Stimulated activated CD8-positive, alpha-beta memory T cell treated with anti-CD3 and anti-CD28 coated beads, Interleukin-12 subunit alpha, Interleukin-12 subunit beta, amount 100 ng/mL, for 1 hour (primary cell): ENCODE data around the gene BARHL1.
A peak's percentile ranks its signal among the peaks of the same experiment; 100 is the strongest.
"Not testable (repeated sequence)": the region's sequence is repeated elsewhere in the genome, so short reads cannot be mapped to it uniquely, and the experiment has no call there.

Experiments used
- DNase-seq: peaks from one replicate; pipeline ENCODE4 v3.0.0-alpha.2; 2020; ENCODE audit warnings: low read depth

BARHL1 gene

DNA sequence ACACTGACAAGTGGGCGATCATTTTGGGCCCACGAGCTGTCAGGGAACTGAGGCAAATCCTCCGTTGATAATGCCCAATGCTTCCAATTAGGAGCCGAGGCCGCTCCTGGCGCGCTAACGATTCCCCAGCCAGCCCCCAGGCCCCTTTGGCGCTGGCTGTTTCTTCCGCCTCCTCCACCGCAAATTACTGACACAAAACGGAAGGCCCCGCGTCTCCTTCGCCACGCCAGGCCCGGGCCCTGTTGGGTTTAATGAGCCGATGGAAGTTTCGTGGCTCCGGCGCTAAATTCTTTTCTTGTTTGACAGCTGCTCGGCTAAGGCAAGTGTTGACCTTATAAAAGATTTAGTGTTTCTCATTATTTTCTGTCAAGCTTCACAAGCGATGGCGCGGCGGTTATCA, 25.7 kb upstream of the BARHL1 start:
- no peak for DNase-seq

- no peak for DNase-seq
These were observed 25.2 kb upstream of the BARHL1 start for GRCh38 chr9:132557159-132557558.

DNA sequence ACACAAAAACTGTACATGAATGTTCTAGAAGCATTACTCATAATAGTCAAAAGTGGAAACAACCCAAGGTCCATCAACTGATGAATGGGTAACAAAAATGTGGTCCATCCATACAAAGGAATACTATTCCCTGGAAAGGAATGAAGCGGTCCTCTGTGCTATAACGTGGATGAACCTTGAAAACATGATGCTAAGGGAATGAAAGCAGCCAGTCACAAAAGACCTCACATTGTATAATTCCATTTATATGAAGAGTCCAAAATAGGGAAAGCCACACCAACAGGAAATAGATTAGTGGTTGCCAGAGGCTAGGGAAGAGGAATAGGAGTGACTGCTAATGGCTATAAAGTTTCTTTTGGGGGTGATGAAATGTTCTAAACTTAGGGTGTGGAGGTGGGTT, 22.7 kb upstream of the BARHL1 start:
- no peak for DNase-seq

DNA sequence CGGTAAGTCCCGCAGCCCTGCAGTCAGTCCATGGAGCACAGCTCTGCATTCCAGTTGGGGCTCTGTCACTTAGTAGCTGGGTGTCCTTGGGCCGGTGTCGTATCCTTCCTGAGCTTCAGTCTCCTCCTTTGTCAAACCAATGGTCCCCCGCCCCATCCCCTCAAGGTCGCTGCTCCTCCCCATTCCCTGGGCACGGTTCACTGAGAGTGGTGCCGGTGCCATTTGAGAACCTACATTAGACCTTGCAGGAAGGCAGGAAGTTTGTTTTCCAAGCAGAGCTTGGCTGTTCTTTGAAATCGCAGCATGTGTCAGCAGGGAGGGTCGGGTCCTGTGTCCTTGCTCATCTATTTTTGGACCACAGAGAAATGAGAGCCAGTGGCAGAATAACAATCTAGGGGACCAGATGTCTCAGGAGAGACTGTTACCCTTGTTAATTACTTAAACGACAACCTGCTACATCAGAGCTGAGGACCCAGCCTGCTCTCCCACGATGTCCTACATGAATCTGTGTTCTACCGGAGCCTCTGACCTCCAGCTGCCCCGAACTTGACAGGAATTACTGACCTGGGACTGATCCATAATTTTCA, 21.7 kb upstream of the BARHL1 start:
- no peak for DNase-seq

DNA sequence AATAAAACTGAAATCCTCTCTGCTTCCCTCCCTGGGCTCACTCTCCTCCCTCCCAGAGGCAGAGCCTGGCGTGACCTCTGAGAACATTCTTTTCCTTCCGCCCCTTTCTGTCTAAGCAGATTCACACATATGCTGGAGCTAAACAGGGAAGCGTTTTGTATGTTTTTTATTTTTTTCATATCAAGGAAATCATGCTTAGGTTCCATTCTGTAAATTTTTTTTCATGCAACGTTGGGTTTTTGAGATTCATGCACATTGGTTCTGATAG, 20.2 kb upstream of the BARHL1 start:
- no peak for DNase-seq

GRCh38 chr9:132564526-132564925, 17.9 kb upstream of the BARHL1 start:
- no peak for DNase-seq

GRCh38 chr9:132568787-132569186, 13.6 kb upstream of the BARHL1 start:
- DNase-seq, result not testable (repeated sequence)

GRCh38 chr9:132571806-132572600, 10.4 kb upstream of the BARHL1 start:
- DNase-seq, result no peak

- DNase-seq, result no peak
These were observed 9.5 kb upstream of the BARHL1 start for GRCh38 chr9:132572921-132573320.

DNA sequence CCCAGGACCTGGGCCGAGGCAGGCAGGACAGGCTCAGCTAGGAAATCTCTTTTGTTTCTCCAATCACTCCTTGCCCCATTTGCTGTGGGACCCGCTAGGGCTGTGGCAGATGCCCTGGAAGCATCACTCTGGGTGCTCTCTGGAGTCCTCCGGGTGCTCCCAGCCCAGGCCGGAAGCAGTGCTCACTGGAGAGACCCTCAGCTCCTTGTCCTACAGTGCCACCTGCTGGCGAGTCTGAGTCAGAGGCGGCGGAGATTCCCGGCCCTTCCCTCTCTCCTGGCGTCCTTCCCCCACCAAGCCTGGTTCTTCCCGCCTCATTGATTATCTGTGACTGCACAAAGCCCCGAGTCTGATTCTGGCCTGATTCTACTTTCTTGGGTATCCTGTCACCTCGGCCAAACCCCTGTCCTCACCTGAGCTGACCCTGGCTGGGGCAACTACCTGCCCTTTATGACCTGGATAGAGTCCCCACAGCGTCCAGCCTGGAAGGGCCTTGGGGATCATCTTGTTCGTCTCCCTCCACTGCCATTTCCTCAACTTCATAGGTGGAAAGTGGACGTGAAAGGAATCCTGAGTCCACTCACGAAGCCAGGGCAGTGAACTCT, 7.3 kb upstream of the BARHL1 start:
- peak; percentile 6 for DNase-seq

DNA sequence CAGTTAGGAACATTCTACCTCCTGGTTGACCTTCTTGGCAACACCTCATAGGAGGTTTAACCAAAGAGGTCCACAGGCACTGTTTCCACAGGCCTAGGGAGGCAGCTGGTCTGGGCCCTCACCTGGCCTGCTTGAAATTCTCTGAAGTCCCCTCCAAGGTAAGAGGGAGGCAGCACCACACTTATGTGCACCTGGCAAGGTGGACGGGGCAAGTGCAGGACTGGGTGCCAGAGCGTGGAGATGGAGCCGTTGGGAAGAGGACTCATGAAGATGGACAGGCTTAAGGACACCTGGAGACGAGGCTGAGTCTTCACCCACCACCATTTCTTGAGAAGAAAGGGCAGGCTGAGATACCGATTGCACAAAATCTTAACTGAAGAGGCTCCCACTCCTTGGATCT, 6.6 kb upstream of the BARHL1 start:
- no peak for DNase-seq

- DNase-seq, result no peak
These were observed 5.3 kb upstream of the BARHL1 start for GRCh38 chr9:132577119-132577518.

DNA sequence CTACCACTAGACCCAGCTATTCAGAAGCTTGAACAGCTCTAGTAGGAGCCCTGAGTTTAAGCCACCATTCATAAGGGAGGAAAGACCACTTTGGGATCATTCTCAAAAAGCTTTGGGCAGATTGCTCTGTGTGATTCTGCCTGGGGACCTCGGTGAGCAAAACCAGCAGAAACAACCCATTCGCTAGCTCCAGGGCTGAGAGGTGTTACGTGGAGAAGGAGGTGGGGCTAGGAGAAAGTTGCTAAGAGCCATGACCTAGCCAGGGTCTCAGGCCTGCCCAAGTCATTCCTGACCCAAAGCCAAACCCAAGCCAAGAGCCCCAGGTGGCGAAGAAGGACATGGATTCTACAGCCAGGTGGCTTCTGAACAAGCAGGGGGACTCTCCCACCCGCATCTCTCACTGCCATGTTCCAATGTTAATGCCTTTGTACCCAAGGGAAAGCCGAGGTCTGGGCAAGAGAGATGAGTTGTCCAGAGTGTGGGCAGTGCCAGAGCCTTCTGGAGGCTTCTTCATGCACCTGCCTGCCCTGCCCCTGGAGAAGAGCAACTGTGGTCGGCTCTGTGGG, 4.0 kb upstream of the BARHL1 start:
- no peak for DNase-seq

DNA sequence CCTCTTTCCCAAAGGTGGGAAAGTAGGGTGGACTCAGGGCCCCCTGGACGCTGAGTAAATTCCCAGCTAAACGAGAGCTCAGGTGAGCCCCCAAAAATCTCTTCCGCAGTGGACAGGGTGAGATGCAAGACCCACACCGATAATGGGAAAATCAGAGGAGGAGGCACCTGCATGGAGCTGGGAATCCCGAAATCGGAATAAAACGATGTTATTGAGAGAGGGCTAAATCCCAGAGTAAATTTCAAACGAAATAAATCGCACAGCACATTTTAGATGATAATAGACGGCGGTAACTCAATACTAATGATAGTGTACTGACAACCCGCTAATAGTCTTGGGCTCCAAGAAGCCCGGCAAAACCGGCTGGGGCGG, 3.0 kb upstream of the BARHL1 start:
- DNase-seq, result no peak

DNA sequence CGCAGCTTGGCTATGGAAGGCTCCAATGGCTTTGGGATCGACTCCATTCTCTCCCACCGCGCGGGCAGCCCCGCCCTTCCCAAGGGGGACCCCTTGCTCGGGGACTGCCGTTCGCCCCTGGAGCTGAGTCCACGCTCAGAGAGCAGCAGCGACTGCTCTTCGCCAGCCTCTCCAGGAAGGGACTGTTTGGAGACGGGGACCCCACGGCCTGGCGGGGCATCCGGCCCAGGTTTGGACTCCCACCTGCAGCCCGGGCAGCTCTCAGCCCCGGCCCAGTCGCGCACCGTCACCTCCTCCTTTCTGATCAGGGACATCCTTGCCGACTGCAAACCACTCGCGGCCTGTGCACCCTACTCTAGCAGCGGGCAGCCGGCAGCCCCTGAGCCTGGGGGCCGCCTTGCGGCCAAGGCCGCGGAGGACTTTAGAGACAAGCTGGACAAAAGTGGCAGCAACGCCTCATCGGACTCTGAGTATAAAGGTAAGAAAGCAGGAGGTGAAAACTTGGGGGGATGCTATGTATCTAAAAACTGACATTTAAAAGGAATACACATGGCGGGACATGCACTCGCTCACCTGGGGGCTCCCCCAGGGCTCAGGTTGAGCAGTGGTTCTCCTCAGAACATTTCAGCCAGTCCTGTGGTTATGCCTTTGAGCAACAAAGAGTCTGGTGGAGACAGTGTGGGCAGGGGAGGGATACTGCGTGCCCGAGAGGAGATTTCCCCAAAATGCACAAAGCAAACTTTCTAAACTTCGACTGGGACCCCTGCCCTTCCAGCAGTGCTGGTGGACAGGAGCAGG, 579 bp downstream of the BARHL1 start:
- no peak for DNase-seq

DNA sequence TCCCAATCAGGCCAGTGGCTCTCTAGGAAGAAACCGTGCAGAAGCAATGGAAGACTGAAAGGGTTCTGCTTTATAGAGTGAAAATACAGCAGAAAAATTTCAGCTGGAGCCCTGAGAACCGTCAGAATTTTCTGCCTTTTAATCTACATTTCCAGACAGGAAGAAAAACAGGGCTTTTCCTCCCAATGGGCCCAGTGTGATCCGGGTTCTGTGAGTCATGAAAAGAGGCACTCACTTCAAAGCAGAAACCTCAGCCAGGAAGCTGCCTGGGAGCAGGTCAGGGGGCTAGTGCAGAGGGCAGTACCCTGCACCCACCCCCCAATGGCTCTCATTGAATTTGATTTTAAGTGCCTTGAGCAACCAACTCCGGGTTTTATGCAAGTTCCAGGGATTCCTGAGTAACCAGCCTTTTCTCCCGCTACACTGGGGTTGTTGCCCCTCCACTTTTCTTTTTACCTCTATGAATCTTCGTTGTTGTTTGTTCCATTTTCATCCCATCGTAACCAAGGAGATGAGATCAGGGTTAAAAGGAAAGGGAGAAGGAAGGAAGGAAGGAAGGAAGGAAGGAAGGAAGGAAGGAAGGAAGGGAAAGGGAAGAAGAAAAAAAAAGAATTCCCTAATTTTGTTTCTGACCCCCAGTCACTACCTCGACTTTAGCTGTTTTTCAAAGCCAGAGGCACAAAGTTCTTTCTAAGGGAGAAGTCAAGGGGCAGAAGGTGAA, 1.3 kb downstream of the BARHL1 start:
- DNase-seq, result no peak

DNA sequence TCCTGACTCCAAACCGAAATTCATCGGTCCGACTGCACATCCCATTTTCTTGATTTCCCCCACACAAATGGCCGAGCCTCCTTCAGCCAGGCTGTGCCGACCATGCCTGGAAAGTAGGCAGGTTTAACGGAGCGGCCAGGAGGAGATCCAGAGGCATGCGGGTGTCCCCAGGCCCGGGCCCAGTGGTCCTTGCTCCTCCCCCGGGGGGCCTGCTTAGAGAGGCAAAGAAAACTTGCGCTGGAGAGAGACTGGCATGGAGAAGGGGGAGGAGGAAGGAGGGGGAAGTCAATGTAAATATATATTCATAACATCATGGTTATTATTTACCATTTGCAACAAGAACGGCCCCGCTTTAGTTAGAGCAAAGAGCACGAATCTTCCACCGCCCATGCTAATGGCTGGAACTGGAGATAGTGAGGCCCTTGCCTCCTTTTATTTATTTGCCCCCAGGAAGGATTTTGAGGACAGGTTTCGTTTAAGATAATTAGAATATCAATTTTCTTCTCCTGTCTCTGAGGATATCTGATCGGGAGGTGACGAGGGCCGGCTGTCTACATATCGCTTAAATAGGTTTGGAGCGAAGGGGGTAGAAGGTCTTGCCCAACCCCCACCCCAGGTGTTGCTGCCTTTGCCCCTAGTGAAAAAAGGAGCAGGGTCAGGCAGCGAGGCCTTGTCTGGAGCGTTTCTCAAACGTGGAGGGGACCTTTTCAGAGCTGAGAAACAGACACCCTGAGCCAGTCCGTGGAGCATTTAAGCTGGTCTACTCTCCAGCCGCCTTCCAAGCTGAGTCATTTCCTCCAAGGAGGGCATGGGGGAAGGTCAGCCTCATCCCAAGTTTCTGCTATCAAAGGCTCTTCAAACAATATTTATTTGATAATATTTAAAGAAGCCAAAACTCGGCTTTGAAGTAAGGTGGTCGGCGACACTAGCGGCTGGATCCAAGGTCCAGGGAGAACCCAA, 2.5 kb downstream of the BARHL1 start:
- no peak for DNase-seq

DNA sequence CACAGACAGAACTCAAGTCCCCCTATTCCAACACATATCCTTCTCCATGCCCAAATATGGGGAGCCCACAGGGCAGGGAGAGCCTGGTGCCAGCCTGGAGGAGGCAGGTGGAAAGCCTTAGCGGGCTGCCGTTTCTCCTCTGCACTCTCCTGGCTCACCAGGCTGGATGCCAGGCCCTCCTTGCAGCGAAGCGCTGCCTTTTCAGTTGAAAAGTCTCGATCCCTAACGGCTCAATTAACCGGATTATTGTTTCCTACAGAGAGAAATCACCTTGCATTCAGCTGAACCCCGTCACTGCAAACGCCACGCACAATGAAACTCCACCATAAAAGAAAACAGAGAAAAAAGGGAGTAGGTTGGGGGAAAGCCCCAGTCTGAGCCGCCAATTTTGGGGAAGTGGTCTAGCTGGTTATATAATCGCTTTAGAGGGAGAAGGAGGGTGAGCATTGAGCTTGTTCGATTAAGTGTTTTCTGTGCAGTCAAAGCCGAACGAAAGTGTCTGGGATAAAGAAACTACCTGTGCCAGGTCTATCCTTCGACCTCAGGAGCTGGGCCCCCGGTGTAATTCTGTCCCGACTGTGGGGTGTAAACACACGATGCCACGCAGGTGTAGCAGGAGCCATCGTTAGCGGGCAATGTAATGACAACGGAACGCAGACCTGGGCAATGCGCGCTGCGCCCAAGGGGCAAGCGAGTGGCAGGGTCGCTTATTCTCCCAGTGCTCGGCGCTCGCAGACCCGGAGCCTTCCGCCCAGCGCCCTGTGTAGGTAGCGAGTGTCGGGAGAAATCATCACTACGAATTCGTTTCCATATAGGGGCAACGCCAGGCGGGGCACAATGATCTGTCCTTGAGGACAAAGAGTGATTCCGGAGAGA, 3.8 kb downstream of the BARHL1 start:
- no peak for DNase-seq

- DNase-seq, result no peak
These were observed 4.6 kb downstream of the BARHL1 start for GRCh38 chr9:132586830-132587591.
